Keratinocyte (primary cell): ENCODE data around the gene IQSEC2.

Source experiments
- EZH2 ChIP-seq: IDR thresholded peaks from one replicate; pipeline ENCODE4 v1.6.1; 2012; ENCODE audit warnings: inconsistent platforms, mild to moderate bottlenecking, low read length, moderate library complexity
- TF ChIP-seq, protein P1 (sequence below), 3 experiments: IDR thresholded peaks in 1 of 3; conservative IDR thresholded peaks in 1 of 3; optimal IDR thresholded peaks in 1 of 3; 2 replicates in 2 of 3; 3 replicates in 1 of 3; pipeline versions ENCODE3 to v1.5.1; 2011; ENCODE audit warnings: low read length in 3 of 3, mild to moderate bottlenecking in 3 of 3, moderate library complexity in 2 of 3, control low read depth in 1 of 3, inconsistent platforms in 1 of 3; ENCODE audit not compliant: insufficient read depth in 2 of 3; ENCODE audit errors: extremely low read depth in 1 of 3

DNA sequence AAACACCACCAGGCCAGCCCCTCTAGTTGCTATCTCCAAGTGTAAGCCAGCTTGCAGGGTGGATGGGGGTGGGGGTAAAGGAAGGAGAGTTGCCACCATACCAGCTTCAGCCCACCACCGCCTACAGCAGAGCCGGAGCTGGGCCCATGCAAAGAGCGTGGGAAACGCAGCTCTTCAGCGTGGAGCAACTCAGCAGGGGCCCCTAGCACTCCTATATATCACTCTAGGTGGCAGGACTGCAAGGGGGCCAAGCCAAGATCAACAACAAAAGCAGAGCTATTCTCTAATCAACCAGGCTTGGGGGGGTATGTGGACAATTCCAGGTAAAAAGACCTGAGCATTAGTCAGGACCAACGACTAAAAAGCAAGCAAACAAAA is 35.5 kb upstream of the IQSEC2 start:
- TF ChIP-seq, protein P1, sequence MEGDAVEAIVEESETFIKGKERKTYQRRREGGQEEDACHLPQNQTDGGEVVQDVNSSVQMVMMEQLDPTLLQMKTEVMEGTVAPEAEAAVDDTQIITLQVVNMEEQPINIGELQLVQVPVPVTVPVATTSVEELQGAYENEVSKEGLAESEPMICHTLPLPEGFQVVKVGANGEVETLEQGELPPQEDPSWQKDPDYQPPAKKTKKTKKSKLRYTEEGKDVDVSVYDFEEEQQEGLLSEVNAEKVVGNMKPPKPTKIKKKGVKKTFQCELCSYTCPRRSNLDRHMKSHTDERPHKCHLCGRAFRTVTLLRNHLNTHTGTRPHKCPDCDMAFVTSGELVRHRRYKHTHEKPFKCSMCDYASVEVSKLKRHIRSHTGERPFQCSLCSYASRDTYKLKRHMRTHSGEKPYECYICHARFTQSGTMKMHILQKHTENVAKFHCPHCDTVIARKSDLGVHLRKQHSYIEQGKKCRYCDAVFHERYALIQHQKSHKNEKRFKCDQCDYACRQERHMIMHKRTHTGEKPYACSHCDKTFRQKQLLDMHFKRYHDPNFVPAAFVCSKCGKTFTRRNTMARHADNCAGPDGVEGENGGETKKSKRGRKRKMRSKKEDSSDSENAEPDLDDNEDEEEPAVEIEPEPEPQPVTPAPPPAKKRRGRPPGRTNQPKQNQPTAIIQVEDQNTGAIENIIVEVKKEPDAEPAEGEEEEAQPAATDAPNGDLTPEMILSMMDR (optimal IDR thresholded peaks at IDR 0.05 in 1 of 3, IDR thresholded peaks at IDR 0.05 in 1 of 3, conservative IDR thresholded peaks at IDR 0.05 in 1 of 3; ENCODE audit: extremely low read depth in 1 of 3, insufficient read depth in 2 of 3, low read length in 3 of 3): no peak
- no peak for TF ChIP-seq EZH2
